ENCODE measurements around the gene ARL5A. TPM values are rescaled to one million over a fixed set of nuclear protein-coding genes. Genes with fewer than 3 reads are reported as not detected.

ARL5A gene
- total RNA-seq, 1 donor from 2014 or later: 68.6 TPM

GRCh38 chr2:151757861-151758260 lies 70.4 kb downstream of the ARL5A start:
- Mint-ChIP-seq H3K9me3 (ENCODE audit: low read depth) (no peaks in the 10 kb centered on the region), H3K36me3 (ENCODE audit: insufficient read depth) (no peaks in the 10 kb centered on the region), H3K4me3 (ENCODE audit: low read depth) (no peak overlapping the region), H3K27ac (no peak overlapping the region), H3K27me3 (no peaks in the 10 kb centered on the region), H3K4me1 (ENCODE audit: low read depth) (peaks cover 7% of the 10 kb centered on the region)
- no peak for DNase-seq (ENCODE audit: low spot score, unreplicated experiment)
- no peak for TF ChIP-seq CTCF (IDR thresholded peaks at IDR 0.05; ENCODE audit: unreplicated experiment)

- H3K27ac Mint-ChIP-seq: no peak overlapping the region
- no peaks in the 10 kb centered on the region for H3K9me3 Mint-ChIP-seq (ENCODE audit: low read depth)
- no peaks in the 10 kb centered on the region for H3K36me3 Mint-ChIP-seq (ENCODE audit: insufficient read depth)
- no peak overlapping the region for H3K4me3 Mint-ChIP-seq (ENCODE audit: low read depth)
- H3K4me1 Mint-ChIP-seq (ENCODE audit: low read depth): peaks cover 7% of the 10 kb centered on the region
- no peaks in the 10 kb centered on the region for H3K27me3 Mint-ChIP-seq
- no peak for TF ChIP-seq CTCF (IDR thresholded peaks at IDR 0.05; ENCODE audit: unreplicated experiment)
- no peak for DNase-seq (ENCODE audit: low spot score, unreplicated experiment)
Measured at GRCh38 chr2:151756820-151757219, 71.4 kb downstream of the ARL5A start.

GRCh38 chr2:151754253-151754897 lies 73.8 kb downstream of the ARL5A start:
- DNase-seq (ENCODE audit: low spot score, unreplicated experiment): no peak
- no peak for TF ChIP-seq CTCF (IDR thresholded peaks at IDR 0.05; ENCODE audit: unreplicated experiment)
- peaks cover 3% of the 10 kb centered on the region for H3K9me3 Mint-ChIP-seq (ENCODE audit: low read depth)
- no peak overlapping the region for H3K27ac Mint-ChIP-seq
- peaks cover 4% of the 10 kb centered on the region for H3K4me1 Mint-ChIP-seq (ENCODE audit: low read depth)
- no peaks in the 10 kb centered on the region for H3K27me3 Mint-ChIP-seq
- H3K4me3 Mint-ChIP-seq (ENCODE audit: low read depth): no peak overlapping the region
- H3K36me3 Mint-ChIP-seq (ENCODE audit: insufficient read depth): no peaks in the 10 kb centered on the region

GRCh38 chr2:151753540-151753939 lies 74.7 kb downstream of the ARL5A start:
- H3K27me3 Mint-ChIP-seq: no peaks in the 10 kb centered on the region
- H3K4me3 Mint-ChIP-seq (ENCODE audit: low read depth): no peak overlapping the region
- no peak for TF ChIP-seq CTCF (IDR thresholded peaks at IDR 0.05; ENCODE audit: unreplicated experiment)
- no peak for DNase-seq (ENCODE audit: low spot score, unreplicated experiment)
- H3K36me3 Mint-ChIP-seq (ENCODE audit: insufficient read depth): no peaks in the 10 kb centered on the region
- no peak overlapping the region for H3K27ac Mint-ChIP-seq
- peaks cover 4% of the 10 kb centered on the region for H3K4me1 Mint-ChIP-seq (ENCODE audit: low read depth)
- peaks cover 3% of the 10 kb centered on the region for H3K9me3 Mint-ChIP-seq (ENCODE audit: low read depth)

Other genes with a start within 250 kb of the ARL5A start
- gene NEB, start 93.9 kb downstream of the ARL5A start, total RNA-seq: 1.5 and 1.6 TPM in 2 replicates

All from progenitor cell of endocrine pancreas (in vitro differentiated cells).